BLaER1 (cell line): ENCODE measurements around the gene ACOX3.
A peak's percentile ranks its signal among the peaks of the same experiment; 100 is the strongest.
"Not testable (repeated sequence)": the region's sequence is repeated elsewhere in the genome, so short reads cannot be mapped to it uniquely, and the experiment has no call there.

ENCODE experiments used
- H3K27ac ChIP-seq: shearing (Covaris generic); formaldehyde crosslinking; 2 replicates; pipeline ENCODE4 v1.8.1; 2022
- H3K27me3 ChIP-seq: shearing (Covaris generic); formaldehyde crosslinking; 2 replicates; pipeline ENCODE4 v1.8.1; 2022
- H3K36me3 ChIP-seq: shearing (Covaris generic); formaldehyde crosslinking; 2 replicates; pipeline ENCODE4 v1.8.1; 2022
- H3K4me1 ChIP-seq: shearing (Covaris generic); formaldehyde crosslinking; 2 replicates; pipeline ENCODE4 v1.8.1; 2022
- H3K4me2 ChIP-seq: shearing (Covaris generic); formaldehyde crosslinking; 2 replicates; pipeline ENCODE4 v1.8.1; 2022
- H3K4me3 ChIP-seq: shearing (Covaris generic); formaldehyde crosslinking; 2 replicates; pipeline ENCODE4 v1.8.1; 2022
- H3K9ac ChIP-seq: shearing (Covaris generic); formaldehyde crosslinking; 2 replicates; pipeline ENCODE4 v1.8.1; 2022
- H3K9me3 ChIP-seq: shearing (Covaris generic); formaldehyde crosslinking; 2 replicates; pipeline ENCODE4 v1.8.1; 2022
- H4K20me1 ChIP-seq: shearing (Covaris generic); formaldehyde crosslinking; 2 replicates; pipeline ENCODE4 v1.8.1; 2022
- Cebpa-rat ChIP-seq: shearing (Covaris generic); IDR thresholded peaks from 2 replicates; pipeline ENCODE4 v1.8.1; 2022

ACOX3 gene

GRCh38 chr4:8394061-8394519 is 46.4 kb downstream of the ACOX3 start:
- Histone ChIP-seq H3K27ac (peak overlapping the region; percentile 90), H3K27me3 (no peaks in the 10 kb centered on the region), H3K36me3 (peaks cover 12% of the 10 kb centered on the region), H3K4me1 (peaks cover 98% of the 10 kb centered on the region), H3K4me3 (peak overlapping the region; percentile 68), H4K20me1 (no peaks in the 10 kb centered on the region), H3K9ac (peak overlapping the region; percentile 76), H3K4me2 (peak overlapping the region; percentile 91), H3K9me3 (no peaks in the 10 kb centered on the region)
- no peak for TF ChIP-seq Cebpa-rat

- Histone ChIP-seq H3K9ac (peak overlapping the region; percentile 76), H3K27ac (peak overlapping the region; percentile 90), H3K4me2 (peak overlapping the region; percentile 91), H3K4me1 (peaks cover 98% of the 10 kb centered on the region), H3K36me3 (0 out of 2 replicates have a peak, but pooled peaks cover 9% of the 10 kb centered on the region), H3K27me3 (no peaks in the 10 kb centered on the region), H3K9me3 (no peaks in the 10 kb centered on the region), H3K4me3 (peak overlapping the region; percentile 68), H4K20me1 (no peaks in the 10 kb centered on the region)
- no peak for TF ChIP-seq Cebpa-rat
Measured at GRCh38 chr4:8393593-8394038, 46.9 kb downstream of the ACOX3 start.

GRCh38 chr4:8392591-8393190 is 47.8 kb downstream of the ACOX3 start:
- Histone ChIP-seq H3K36me3 (0 out of 2 replicates have a peak, but pooled peaks cover 13% of the 10 kb centered on the region), H3K27me3 (no peaks in the 10 kb centered on the region), H4K20me1 (no peaks in the 10 kb centered on the region), H3K4me2 (peak overlapping the region; percentile 91), H3K27ac (peak overlapping the region; percentile 90), H3K9ac (peak overlapping the region; percentile 76), H3K4me1 (peaks cover 98% of the 10 kb centered on the region), H3K4me3 (peak overlapping the region; percentile 29; the same call in 1 of the 2 replicates), H3K9me3 (no peaks in the 10 kb centered on the region)
- no peak for TF ChIP-seq Cebpa-rat

- Histone ChIP-seq H3K4me1 (peaks cover 98% of the 10 kb centered on the region), H3K27me3 (no peaks in the 10 kb centered on the region), H3K9me3 (no peaks in the 10 kb centered on the region), H3K9ac (peak overlapping the region; percentile 76), H3K36me3 (peaks cover 15% of the 10 kb centered on the region), H3K27ac (peak overlapping the region; percentile 90), H3K4me3 (peak overlapping the region; percentile 29), H4K20me1 (no peaks in the 10 kb centered on the region), H3K4me2 (peak overlapping the region; percentile 91)
- 0 out of 2 replicates have a peak, but pooled peaks have one; percentile 40 for TF ChIP-seq Cebpa-rat
Measured at GRCh38 chr4:8391972-8392371, 48.6 kb downstream of the ACOX3 start.

GRCh38 chr4:8391071-8391470 is 49.5 kb downstream of the ACOX3 start:
- peak overlapping the region; percentile 91 for H3K4me2 ChIP-seq
- H4K20me1 ChIP-seq: no peaks in the 10 kb centered on the region
- H3K9ac ChIP-seq: peak overlapping the region; percentile 76
- peaks cover 17% of the 10 kb centered on the region for H3K36me3 ChIP-seq
- no peaks in the 10 kb centered on the region for H3K9me3 ChIP-seq
- peaks cover 98% of the 10 kb centered on the region for H3K4me1 ChIP-seq
- H3K27ac ChIP-seq: peak overlapping the region; percentile 90
- no peak for TF ChIP-seq Cebpa-rat
- peak overlapping the region; percentile 29 for H3K4me3 ChIP-seq
- no peaks in the 10 kb centered on the region for H3K27me3 ChIP-seq

GRCh38 chr4:8390577-8390976 is 49.9 kb downstream of the ACOX3 start:
- peak overlapping the region; percentile 91 for H3K4me2 ChIP-seq
- no peak for TF ChIP-seq Cebpa-rat
- H3K9ac ChIP-seq: peak overlapping the region; percentile 76
- H3K4me3 ChIP-seq: no peak overlapping the region; the same call in 1 of the 2 replicates
- H3K27me3 ChIP-seq: no peaks in the 10 kb centered on the region
- H3K27ac ChIP-seq: peak overlapping the region; percentile 90
- H3K36me3 ChIP-seq: peaks cover 16% of the 10 kb centered on the region
- no peaks in the 10 kb centered on the region for H3K9me3 ChIP-seq
- peaks cover 98% of the 10 kb centered on the region for H3K4me1 ChIP-seq
- no peaks in the 10 kb centered on the region for H4K20me1 ChIP-seq

- Histone ChIP-seq H3K9ac (peak overlapping the region; percentile 76), H4K20me1 (no peaks in the 10 kb centered on the region), H3K36me3 (peaks cover 14% of the 10 kb centered on the region), H3K4me2 (peak overlapping the region; percentile 91), H3K27me3 (no peaks in the 10 kb centered on the region), H3K4me3 (peak overlapping the region; percentile 62), H3K4me1 (peaks cover 100% of the 10 kb centered on the region), H3K9me3 (no peaks in the 10 kb centered on the region), H3K27ac (peak overlapping the region; percentile 90)
- TF ChIP-seq Cebpa-rat: no peak
Measured at GRCh38 chr4:8388528-8388870, 52.0 kb downstream of the ACOX3 start.

- peak overlapping the region; percentile 76 for H3K9ac ChIP-seq
- H3K9me3 ChIP-seq: no peaks in the 10 kb centered on the region
- H4K20me1 ChIP-seq: no peaks in the 10 kb centered on the region
- no peaks in the 10 kb centered on the region for H3K27me3 ChIP-seq
- H3K4me2 ChIP-seq: peak overlapping the region; percentile 91
- TF ChIP-seq Cebpa-rat: no peak
- peak overlapping the region; percentile 90 for H3K27ac ChIP-seq
- peaks cover 100% of the 10 kb centered on the region for H3K4me1 ChIP-seq
- peaks cover 14% of the 10 kb centered on the region for H3K36me3 ChIP-seq
- peak overlapping the region; percentile 62 for H3K4me3 ChIP-seq
Measured at GRCh38 chr4:8387615-8388527, 52.7 kb downstream of the ACOX3 start.

GRCh38 chr4:8387194-8387593 is 53.3 kb downstream of the ACOX3 start:
- no peak for TF ChIP-seq Cebpa-rat
- Histone ChIP-seq H4K20me1 (no peaks in the 10 kb centered on the region), H3K9ac (peak overlapping the region; percentile 76), H3K36me3 (peaks cover 14% of the 10 kb centered on the region), H3K27ac (peak overlapping the region; percentile 90), H3K9me3 (no peaks in the 10 kb centered on the region), H3K4me1 (peaks cover 97% of the 10 kb centered on the region), H3K27me3 (no peaks in the 10 kb centered on the region), H3K4me2 (peak overlapping the region; percentile 91), H3K4me3 (peak overlapping the region; percentile 62)

- H3K4me3 ChIP-seq: peak overlapping the region; percentile 62
- H3K9ac ChIP-seq: peak overlapping the region; percentile 76
- H3K4me1 ChIP-seq: peaks cover 97% of the 10 kb centered on the region
- no peaks in the 10 kb centered on the region for H3K9me3 ChIP-seq
- no peaks in the 10 kb centered on the region for H3K27me3 ChIP-seq
- peak overlapping the region; percentile 90 for H3K27ac ChIP-seq
- TF ChIP-seq Cebpa-rat: no peak
- H4K20me1 ChIP-seq: no peaks in the 10 kb centered on the region
- H3K36me3 ChIP-seq: peaks cover 14% of the 10 kb centered on the region
- H3K4me2 ChIP-seq: peak overlapping the region; percentile 91
Measured at GRCh38 chr4:8386731-8387130, 53.8 kb downstream of the ACOX3 start.

- not testable (repeated sequence) for H4K20me1 ChIP-seq, H3K27me3 ChIP-seq, H3K9me3 ChIP-seq
- peak overlapping the region; percentile 62 for H3K4me3 ChIP-seq
- H3K4me2 ChIP-seq: peak overlapping the region; percentile 91
- peaks cover 17% of the 10 kb centered on the region for H3K36me3 ChIP-seq
- H3K9ac ChIP-seq: peak overlapping the region; percentile 76
- peaks cover 97% of the 10 kb centered on the region for H3K4me1 ChIP-seq
- H3K27ac ChIP-seq: peak overlapping the region; percentile 90
Measured at GRCh38 chr4:8386131-8386530, 54.4 kb downstream of the ACOX3 start.
